Measurements from ENCODE around the gene BRPF1.
A peak's percentile ranks its signal among the peaks of the same experiment; 100 is the strongest.

Gene BRPF1

GRCh38 chr3:9725775-9726515 is 5.6 kb upstream of the BRPF1 start:
- H3K9ac ChIP-seq (ENCODE audit: low read length): no peak overlapping the region
- no peaks in the 10 kb centered on the region for H4K20me1 ChIP-seq (ENCODE audit: low read depth, low read length)
- H3K9me3 ChIP-seq (ENCODE audit: insufficient read depth, low read length): no peaks in the 10 kb centered on the region
- H3K27ac ChIP-seq (ENCODE audit: low read depth, low read length): no peak overlapping the region
- no peaks in the 10 kb centered on the region for H3K9me2 ChIP-seq (replicated peaks; ENCODE audit: insufficient read depth, low read length)
- H3F3A ChIP-seq (ENCODE audit: insufficient read depth): 0 out of 2 replicates have a peak, but pooled peaks cover 7% of the 10 kb centered on the region
- H3K36me3 ChIP-seq (ENCODE audit: low read length): no peaks in the 10 kb centered on the region
- H3K79me2 ChIP-seq (ENCODE audit: insufficient read depth, low read length): no peaks in the 10 kb centered on the region
- no peak overlapping the region for H3K4me2 ChIP-seq (ENCODE audit: low read depth, low read length, poor library complexity, severe bottlenecking)
- no peak overlapping the region for H2AFZ ChIP-seq (ENCODE audit: low read depth, low read length, severe bottlenecking)
- TF ChIP-seq CTCF (IDR thresholded peaks at IDR 0.05; ENCODE audit: insufficient read depth, low read length, poor library complexity, severe bottlenecking) (no peak), EZH2phosphoT487 (conservative IDR thresholded peaks at IDR 0.05; ENCODE audit: low read length) (no peak)
- H3K27me3 ChIP-seq (ENCODE audit: low read length): no peaks in the 10 kb centered on the region
- no peak overlapping the region for H3K4me3 ChIP-seq (ENCODE audit: insufficient read depth, low read length, poor library complexity, severe bottlenecking)

DNA sequence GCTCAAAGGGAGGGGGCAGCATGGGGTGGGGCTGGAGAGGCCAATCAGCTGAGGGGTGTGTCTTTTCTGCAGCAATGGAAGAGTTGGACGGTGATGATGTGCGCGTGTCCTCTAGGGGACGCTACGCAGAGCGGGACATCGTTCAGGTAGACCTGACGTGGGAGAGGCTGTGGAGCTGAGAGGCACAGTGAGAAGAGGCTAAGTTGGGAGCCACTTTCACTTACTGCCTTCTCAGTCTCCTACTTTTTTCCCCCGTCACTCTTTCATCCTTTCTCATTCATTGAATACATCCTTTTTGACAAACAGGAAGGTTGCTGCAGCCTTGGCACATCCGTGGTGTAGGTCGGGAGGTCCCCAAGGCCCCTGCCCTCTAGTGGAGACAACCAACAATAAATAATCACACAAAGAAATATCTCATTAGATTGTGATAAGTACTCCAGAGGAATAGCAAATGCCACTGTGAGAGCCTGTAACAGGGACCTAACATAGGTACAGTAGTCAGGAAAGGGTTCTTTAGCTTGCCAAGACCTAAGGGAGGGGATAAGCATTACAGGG is 4.4 kb upstream of the BRPF1 start:
- Histone ChIP-seq H3K4me3 (ENCODE audit: insufficient read depth, low read length, poor library complexity, severe bottlenecking) (peak overlapping the region; percentile 15), H3F3A (ENCODE audit: insufficient read depth) (0 out of 2 replicates have a peak, but pooled peaks cover 7% of the 10 kb centered on the region), H3K9me2 (replicated peaks; ENCODE audit: insufficient read depth, low read length) (no peaks in the 10 kb centered on the region), H3K36me3 (ENCODE audit: low read length) (no peaks in the 10 kb centered on the region), H3K27ac (ENCODE audit: low read depth, low read length) (no peak overlapping the region), H3K9ac (ENCODE audit: low read length) (peak overlapping the region; percentile 17; the same call in 1 of the 2 replicates), H3K4me2 (ENCODE audit: low read depth, low read length, poor library complexity, severe bottlenecking) (peak overlapping the region; percentile 46), H2AFZ (ENCODE audit: low read depth, low read length, severe bottlenecking) (peak overlapping the region; percentile 72), H3K79me2 (ENCODE audit: insufficient read depth, low read length) (peaks cover 5% of the 10 kb centered on the region), H3K9me3 (ENCODE audit: insufficient read depth, low read length) (no peaks in the 10 kb centered on the region), H3K27me3 (ENCODE audit: low read length) (no peaks in the 10 kb centered on the region), H4K20me1 (ENCODE audit: low read depth, low read length) (no peaks in the 10 kb centered on the region)
- TF ChIP-seq EZH2phosphoT487 (conservative IDR thresholded peaks at IDR 0.05; ENCODE audit: low read length): no peak
- peak; percentile 83 for TF ChIP-seq CTCF (IDR thresholded peaks at IDR 0.05; ENCODE audit: insufficient read depth, low read length, poor library complexity, severe bottlenecking)

GRCh38 chr3:9727743-9728142 is 3.8 kb upstream of the BRPF1 start:
- H3K27me3 ChIP-seq (ENCODE audit: low read length): no peaks in the 10 kb centered on the region
- H3K27ac ChIP-seq (ENCODE audit: low read depth, low read length): no peak overlapping the region
- H3K9me2 ChIP-seq (replicated peaks; ENCODE audit: insufficient read depth, low read length): no peaks in the 10 kb centered on the region
- 0 out of 2 replicates have a peak, but pooled peaks cover 7% of the 10 kb centered on the region for H3F3A ChIP-seq (ENCODE audit: insufficient read depth)
- H3K4me2 ChIP-seq (ENCODE audit: low read depth, low read length, poor library complexity, severe bottlenecking): no peak overlapping the region
- no peak overlapping the region for H2AFZ ChIP-seq (ENCODE audit: low read depth, low read length, severe bottlenecking)
- TF ChIP-seq EZH2phosphoT487 (conservative IDR thresholded peaks at IDR 0.05; ENCODE audit: low read length) (no peak), CTCF (IDR thresholded peaks at IDR 0.05; ENCODE audit: insufficient read depth, low read length, poor library complexity, severe bottlenecking) (no peak)
- H3K9me3 ChIP-seq (ENCODE audit: insufficient read depth, low read length): no peaks in the 10 kb centered on the region
- H3K9ac ChIP-seq (ENCODE audit: low read length): no peak overlapping the region
- no peak overlapping the region for H3K4me3 ChIP-seq (ENCODE audit: insufficient read depth, low read length, poor library complexity, severe bottlenecking)
- H4K20me1 ChIP-seq (ENCODE audit: low read depth, low read length): no peaks in the 10 kb centered on the region
- no peaks in the 10 kb centered on the region for H3K36me3 ChIP-seq (ENCODE audit: low read length)
- peaks cover 11% of the 10 kb centered on the region for H3K79me2 ChIP-seq (ENCODE audit: insufficient read depth, low read length)
